ENCODE measurements around the gene TUT4.

DNA sequence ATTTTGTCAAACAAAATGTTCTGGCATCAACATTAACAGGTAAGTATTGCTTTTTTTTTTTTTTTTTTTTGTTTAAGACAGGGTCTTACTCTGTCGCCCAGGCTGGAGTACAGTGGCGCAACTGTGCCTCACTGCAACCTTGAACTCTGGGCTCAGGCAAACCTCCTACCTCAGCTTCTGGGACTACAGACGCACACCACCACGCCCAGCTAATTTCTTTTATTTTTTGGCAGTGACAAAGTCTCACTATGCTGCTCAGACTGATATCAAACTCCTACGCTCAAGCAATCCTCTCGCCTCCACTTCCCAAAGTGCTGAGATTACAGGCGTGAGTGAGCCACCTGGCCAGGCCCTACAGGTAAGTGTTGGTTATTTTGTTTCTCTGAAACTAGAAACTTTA is 2.4 kb downstream of the TUT4 start:
- TF ChIP-seq, protein P1, sequence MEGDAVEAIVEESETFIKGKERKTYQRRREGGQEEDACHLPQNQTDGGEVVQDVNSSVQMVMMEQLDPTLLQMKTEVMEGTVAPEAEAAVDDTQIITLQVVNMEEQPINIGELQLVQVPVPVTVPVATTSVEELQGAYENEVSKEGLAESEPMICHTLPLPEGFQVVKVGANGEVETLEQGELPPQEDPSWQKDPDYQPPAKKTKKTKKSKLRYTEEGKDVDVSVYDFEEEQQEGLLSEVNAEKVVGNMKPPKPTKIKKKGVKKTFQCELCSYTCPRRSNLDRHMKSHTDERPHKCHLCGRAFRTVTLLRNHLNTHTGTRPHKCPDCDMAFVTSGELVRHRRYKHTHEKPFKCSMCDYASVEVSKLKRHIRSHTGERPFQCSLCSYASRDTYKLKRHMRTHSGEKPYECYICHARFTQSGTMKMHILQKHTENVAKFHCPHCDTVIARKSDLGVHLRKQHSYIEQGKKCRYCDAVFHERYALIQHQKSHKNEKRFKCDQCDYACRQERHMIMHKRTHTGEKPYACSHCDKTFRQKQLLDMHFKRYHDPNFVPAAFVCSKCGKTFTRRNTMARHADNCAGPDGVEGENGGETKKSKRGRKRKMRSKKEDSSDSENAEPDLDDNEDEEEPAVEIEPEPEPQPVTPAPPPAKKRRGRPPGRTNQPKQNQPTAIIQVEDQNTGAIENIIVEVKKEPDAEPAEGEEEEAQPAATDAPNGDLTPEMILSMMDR (conservative IDR thresholded peaks at IDR 0.05; ENCODE audit: low read length) = no peak
- no peak for TF ChIP-seq EZH2phosphoT487 (IDR thresholded peaks at IDR 0.05; ENCODE audit: borderline replicate concordance, low read depth, low read length)
